ENCODE results near the gene OR56B4.

The OR56B4 gene

GRCh38 chr11:6151117-6151516 lies 43.6 kb downstream of the OR56B4 start:
- DNase-seq (ENCODE audit: low spot score) = no peak

- DNase-seq (ENCODE audit: low spot score) = no peak
Measured at GRCh38 chr11:6152126-6152525, 44.6 kb downstream of the OR56B4 start.

- no peak for DNase-seq (ENCODE audit: low spot score)
Measured at GRCh38 chr11:6156628-6157359, 49.3 kb downstream of the OR56B4 start.

Data from CD4-positive, alpha-beta T cell treated with Interleukin-15 for 4 hours (primary cell).